ENCODE data around the gene STARD3NL.

Gene STARD3NL

GRCh38 chr7:38215115-38215514 is 37.1 kb downstream of the STARD3NL start:
- H3K27me3 Mint-ChIP-seq (ENCODE audit: low read depth) = no peaks in the 10 kb centered on the region
- H3K9me3 Mint-ChIP-seq = no peaks in the 10 kb centered on the region
- no peak overlapping the region for H3K4me3 Mint-ChIP-seq
- peak overlapping the region; percentile 74 to 94 (median 86) for H3K27ac Mint-ChIP-seq
- peaks cover 23% of the 10 kb centered on the region for H3K4me1 Mint-ChIP-seq
- no peak for TF ChIP-seq CTCF (IDR thresholded peaks at IDR 0.05; ENCODE audit: unreplicated experiment in 3 of 3)
- H3K36me3 Mint-ChIP-seq (ENCODE audit: low read depth) = peaks cover 38% of the 10 kb centered on the region

- Mint-ChIP-seq H3K36me3 (ENCODE audit: low read depth) (peaks cover 40% of the 10 kb centered on the region), H3K27me3 (ENCODE audit: low read depth) (no peaks in the 10 kb centered on the region), H3K27ac (peak overlapping the region; percentile 74 to 94 (median 86)), H3K4me3 (no peak overlapping the region), H3K9me3 (no peaks in the 10 kb centered on the region), H3K4me1 (peaks cover 23% of the 10 kb centered on the region)
- peak; percentile 94 to 96 (median 95) for TF ChIP-seq CTCF (IDR thresholded peaks at IDR 0.05; ENCODE audit: unreplicated experiment in 3 of 3)
Measured at GRCh38 chr7:38215735-38216670, 38.0 kb downstream of the STARD3NL start.

- no peak for TF ChIP-seq CTCF (IDR thresholded peaks at IDR 0.05; ENCODE audit: unreplicated experiment in 3 of 3)
- no peaks in the 10 kb centered on the region for H3K9me3 Mint-ChIP-seq
- peaks cover 23% of the 10 kb centered on the region for H3K4me1 Mint-ChIP-seq
- H3K27ac Mint-ChIP-seq = peak overlapping the region in 2 of 3 experiments; percentile 39 to 86
- no peak overlapping the region for H3K4me3 Mint-ChIP-seq
- H3K27me3 Mint-ChIP-seq (ENCODE audit: low read depth) = no peaks in the 10 kb centered on the region
- peaks cover 52% of the 10 kb centered on the region for H3K36me3 Mint-ChIP-seq (ENCODE audit: low read depth)
Measured at GRCh38 chr7:38217672-38218071, 39.6 kb downstream of the STARD3NL start.

- Mint-ChIP-seq H3K36me3 (ENCODE audit: low read depth) (peaks cover 67% of the 10 kb centered on the region), H3K27ac (no peak overlapping the region), H3K4me3 (no peak overlapping the region), H3K4me1 (peaks cover 16% of the 10 kb centered on the region), H3K27me3 (ENCODE audit: low read depth) (no peaks in the 10 kb centered on the region), H3K9me3 (no peaks in the 10 kb centered on the region)
- TF ChIP-seq CTCF (IDR thresholded peaks at IDR 0.05; ENCODE audit: unreplicated experiment in 3 of 3) = no peak
Measured at GRCh38 chr7:38220452-38220851, 42.4 kb downstream of the STARD3NL start.

GRCh38 chr7:38222481-38223096 is 44.5 kb downstream of the STARD3NL start:
- peak; percentile 81 to 87 (median 83) for TF ChIP-seq CTCF (IDR thresholded peaks at IDR 0.05; ENCODE audit: unreplicated experiment in 3 of 3)
- H3K27ac Mint-ChIP-seq = peak overlapping the region in 2 of 3 experiments; percentile 3 to 81
- H3K9me3 Mint-ChIP-seq = no peaks in the 10 kb centered on the region
- H3K4me1 Mint-ChIP-seq = peaks cover 6% of the 10 kb centered on the region
- H3K36me3 Mint-ChIP-seq (ENCODE audit: low read depth) = peaks cover 60% of the 10 kb centered on the region
- H3K4me3 Mint-ChIP-seq = no peak overlapping the region
- H3K27me3 Mint-ChIP-seq (ENCODE audit: low read depth) = no peaks in the 10 kb centered on the region

Data from nephron (organoid).